Fibroblast of lung (primary cell): ENCODE data around the gene PAFAH1B2. TPM values are rescaled to one million over a fixed set of nuclear protein-coding genes. Genes with fewer than 3 reads are reported as not detected.
"Not testable (repeated sequence)": the region's sequence is repeated elsewhere in the genome, so short reads cannot be mapped to it uniquely, and the experiment has no call there.

Experiments used
- DNase-seq, 2 donors: peaks; one replicate each; pipeline versions ENCODE4 v3.0.0 to v3.0.0-alpha.2; 2010; ENCODE audit warnings: low read depth in 2 of 2
- H2AFZ ChIP-seq: 2 replicates; pipeline ENCODE4 v1.5.1; 2012; ENCODE audit warnings: low read length, control low read depth, inconsistent platforms
- H3K27ac ChIP-seq: 2 replicates; pipeline ENCODE4 v1.5.1; 2011; ENCODE audit warnings: low read length, control low read depth; ENCODE audit not compliant: insufficient read depth
- H3K27me3 ChIP-seq: 2 replicates; pipeline ENCODE4 v1.5.1; 2011; ENCODE audit warnings: mild to moderate bottlenecking, low read length; ENCODE audit not compliant: control insufficient read depth, insufficient read depth
- H3K36me3 ChIP-seq: 2 replicates; pipeline ENCODE4 v1.5.1; 2011; ENCODE audit warnings: low read length; ENCODE audit not compliant: control insufficient read depth, insufficient read depth
- H3K4me1 ChIP-seq: 2 replicates; pipeline ENCODE4 v1.5.1; 2011; ENCODE audit warnings: low read length; ENCODE audit not compliant: control insufficient read depth, insufficient read depth; ENCODE audit errors: extremely low read depth
- H3K4me2 ChIP-seq: 2 replicates; pipeline ENCODE4 v1.5.1; 2011; ENCODE audit warnings: low read length, control low read depth; ENCODE audit not compliant: insufficient read depth; ENCODE audit errors: extremely low read depth
- H3K4me3 ChIP-seq, 4 experiments: fragments of 200-600 bp in 1 of 4; sonication (generic) in 1 of 4; replicated peaks in 1 of 4; 2 replicates each; pipeline ENCODE4 v1.5.1; 2011 to 2016; ENCODE audit warnings: low read length in 4 of 4, low read depth in 3 of 4, mild to moderate bottlenecking in 3 of 4, control low read depth in 2 of 4, inconsistent platforms in 1 of 4, mixed read lengths in 1 of 4; ENCODE audit not compliant: insufficient read depth in 1 of 4; ENCODE audit errors: control extremely low read depth in 1 of 4
- H3K79me2 ChIP-seq: 2 replicates; pipeline ENCODE4 v1.5.1; 2012; ENCODE audit warnings: mild to moderate bottlenecking, low read length, inconsistent platforms; ENCODE audit not compliant: control insufficient read depth, insufficient read depth
- H3K9ac ChIP-seq: 2 replicates; pipeline ENCODE4 v1.5.1; 2011; ENCODE audit warnings: mild to moderate bottlenecking, low read length, control low read depth; ENCODE audit not compliant: insufficient read depth
- H3K9me3 ChIP-seq: 2 replicates; pipeline ENCODE4 v1.5.1; 2012; ENCODE audit warnings: low read depth, low read length; ENCODE audit not compliant: control insufficient read depth, insufficient read depth
- H4K20me1 ChIP-seq: 2 replicates; pipeline ENCODE4 v1.5.1; 2011; ENCODE audit warnings: low read length; ENCODE audit not compliant: control insufficient read depth, insufficient read depth; ENCODE audit errors: extremely low read depth
- CTCF ChIP-seq, 2 donors: IDR thresholded peaks in 1 of 2; conservative IDR thresholded peaks in 1 of 2; 1 replicate in 1 of 2; 2 replicates in 1 of 2; pipeline ENCODE4 v1.5.1; 2011 to 2012; ENCODE audit warnings: low read length in 2 of 2, control low read depth in 1 of 2, inconsistent platforms in 1 of 2, low read depth in 1 of 2, mild to moderate bottlenecking in 1 of 2
- EZH2 ChIP-seq: IDR thresholded peaks from 2 replicates; pipeline ENCODE4 v1.5.1; 2012; ENCODE audit warnings: low read length, control low read depth, mild to moderate bottlenecking; ENCODE audit errors: missing control alignments
- polyA plus RNA-seq, 2 donors: library from polyadenylated mRNA; depleted of rRNA in 1 of 2; stranded (reverse) in 1 of 2; unstranded in 1 of 2; fragments of >200 nt; gene quantifications; 2 replicates each; pipeline ENCODE4 v1.2.1, GENCODE V29; 2011 to 2012; ENCODE audit warnings: missing spikeins in 1 of 2
- total RNA-seq: library from RNA; depleted of rRNA; stranded (reverse); fragments of >200 nt; gene quantifications from 2 replicates; pipeline ENCODE4 v1.2.1, GENCODE V29; 2014

Gene PAFAH1B2
- total and polyA plus RNA-seq, 2 donors (not counting 1 experiment from before 2014, with no cell fraction given), result 70.8 to 112 TPM

GRCh38 chr11:117180661-117181585 is 36.8 kb downstream of the PAFAH1B2 start:
- Histone ChIP-seq H3K27me3 (no peaks in the 10 kb centered on the region), H3K9ac (no peak overlapping the region), H2AFZ (no peak overlapping the region), H3K27ac (peak overlapping the region; percentile 26), H3K4me1 (peaks cover 9% of the 10 kb centered on the region), H3K9me3 (no peaks in the 10 kb centered on the region), H3K36me3 (peaks cover 5% of the 10 kb centered on the region), H3K4me3 (no peak overlapping the region), H3K79me2 (no peaks in the 10 kb centered on the region), H3K4me2 (peak overlapping the region; percentile 13), H4K20me1 (no peaks in the 10 kb centered on the region)
- DNase-seq, result peak; percentile 60 to 77
- TF ChIP-seq EZH2 (no peak), CTCF (conservative IDR thresholded peaks at IDR 0.05 in 1 of 2, IDR thresholded peaks at IDR 0.05 in 1 of 2; ENCODE audit: low read depth in 1 of 2, low read length in 2 of 2) (peak; percentile 42 to 81)

DNA sequence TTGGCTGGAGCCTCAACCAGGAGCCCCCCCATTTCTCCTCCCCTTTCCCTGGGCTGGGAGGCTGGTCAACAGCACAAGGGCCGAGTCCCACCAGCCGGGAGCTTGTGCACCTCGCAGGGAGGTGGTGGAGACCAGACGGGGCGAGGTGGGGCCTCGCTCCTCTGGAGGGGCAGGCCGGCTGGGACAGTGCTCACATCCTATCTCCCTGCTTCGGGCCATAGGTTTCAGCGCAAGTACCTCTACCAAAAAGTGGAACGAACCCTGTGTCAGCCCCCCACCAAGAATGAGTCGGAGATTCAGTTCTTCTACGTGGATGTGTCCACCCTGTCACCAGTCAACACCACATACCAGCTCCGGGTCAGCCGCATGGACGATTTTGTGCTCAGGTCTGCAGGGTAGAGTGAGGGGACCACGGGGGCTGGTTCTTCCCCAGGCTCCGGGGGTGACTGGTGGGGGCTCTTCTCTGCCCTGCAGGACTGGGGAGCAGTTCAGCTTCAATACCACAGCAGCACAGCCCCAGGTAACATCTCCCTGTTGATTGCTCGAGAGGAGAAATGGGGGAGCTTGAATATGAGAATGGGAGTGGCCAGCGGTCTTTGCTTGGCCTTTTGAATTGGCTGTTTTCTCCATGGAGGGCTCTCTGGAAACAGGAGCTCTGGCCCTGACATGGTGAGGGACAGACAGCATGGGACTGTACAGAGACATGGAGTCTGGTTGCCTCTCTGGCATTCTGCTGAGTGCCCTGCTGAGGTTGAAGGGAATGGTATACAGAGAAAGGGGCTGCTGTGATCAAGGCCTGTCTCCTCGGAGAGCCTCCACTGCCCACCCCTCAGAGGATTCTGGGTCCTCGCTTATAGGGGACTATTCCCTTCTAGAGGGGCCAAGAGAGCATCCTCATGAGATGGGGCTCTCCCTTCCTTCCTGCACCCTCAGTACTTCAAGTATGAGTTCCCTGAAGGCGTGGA is 37.8 kb downstream of the PAFAH1B2 start:
- Histone ChIP-seq H3K4me2 (no peak overlapping the region), H3K36me3 (peaks cover 5% of the 10 kb centered on the region), H3K4me3 (no peak overlapping the region), H3K27ac (no peak overlapping the region), H2AFZ (no peak overlapping the region), H3K9ac (no peak overlapping the region), H4K20me1 (no peaks in the 10 kb centered on the region), H3K4me1 (peaks cover 9% of the 10 kb centered on the region), H3K27me3 (no peaks in the 10 kb centered on the region), H3K79me2 (no peaks in the 10 kb centered on the region), H3K9me3 (no peaks in the 10 kb centered on the region)
- TF ChIP-seq EZH2 (no peak), CTCF (conservative IDR thresholded peaks at IDR 0.05 in 1 of 2, IDR thresholded peaks at IDR 0.05 in 1 of 2; ENCODE audit: low read depth in 1 of 2, low read length in 2 of 2) (no peak)
- no peak for DNase-seq

DNA sequence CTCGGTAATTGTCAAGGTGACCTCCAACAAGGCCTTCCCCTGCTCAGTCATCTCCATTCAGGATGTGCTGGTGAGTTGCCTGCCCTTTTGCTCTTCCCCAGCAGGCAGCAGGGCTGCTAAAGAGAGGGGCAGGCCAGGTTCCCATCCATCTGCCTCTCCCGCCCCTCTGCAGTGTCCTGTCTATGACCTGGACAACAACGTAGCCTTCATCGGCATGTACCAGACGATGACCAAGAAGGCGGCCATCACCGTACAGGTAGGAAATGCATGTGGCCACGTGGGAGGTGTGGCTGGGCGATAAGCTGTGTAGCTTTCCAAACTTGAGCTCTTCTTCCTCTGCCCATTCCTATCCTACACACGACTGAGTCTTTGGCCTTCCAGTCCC is 38.5 kb downstream of the PAFAH1B2 start:
- H3K79me2 ChIP-seq, result no peaks in the 10 kb centered on the region
- TF ChIP-seq EZH2, result no peak
- TF ChIP-seq CTCF (conservative IDR thresholded peaks at IDR 0.05 in 1 of 2, IDR thresholded peaks at IDR 0.05 in 1 of 2; ENCODE audit: low read depth in 1 of 2, low read length in 2 of 2), result no peak
- H3K4me3 ChIP-seq, result no peak overlapping the region
- H3K9me3 ChIP-seq, result no peaks in the 10 kb centered on the region
- H3K4me2 ChIP-seq, result no peak overlapping the region
- no peaks in the 10 kb centered on the region for H3K27me3 ChIP-seq
- no peaks in the 10 kb centered on the region for H4K20me1 ChIP-seq
- no peak overlapping the region for H3K9ac ChIP-seq
- H3K27ac ChIP-seq, result no peak overlapping the region
- DNase-seq, result no peak
- no peak overlapping the region for H2AFZ ChIP-seq
- H3K36me3 ChIP-seq, result peaks cover 5% of the 10 kb centered on the region
- H3K4me1 ChIP-seq, result peaks cover 9% of the 10 kb centered on the region

- not testable (repeated sequence) for H3K36me3 ChIP-seq, H3K4me1 ChIP-seq, H2AFZ ChIP-seq, H3K27ac ChIP-seq, H3K79me2 ChIP-seq, H3K9ac ChIP-seq, H3K4me2 ChIP-seq, H3K9me3 ChIP-seq, DNase-seq, H4K20me1 ChIP-seq, H3K4me3 ChIP-seq, H3K27me3 ChIP-seq
Observed at GRCh38 chr11:117183178-117183577, 39.1 kb downstream of the PAFAH1B2 start.
